GM12891 (cell line): ENCODE measurements around the gene FXYD7.

Experiments used
- POLR2A ChIP-seq: IDR thresholded peaks from 2 replicates; pipeline ENCODE4 v1.6.1; 2011; ENCODE audit warnings: low read depth, low read length, control low read depth
- POLR2AphosphoS5 ChIP-seq: IDR thresholded peaks from 2 replicates; pipeline ENCODE4 v1.6.1; 2011; ENCODE audit warnings: low read depth, low read length, control low read depth

DNA sequence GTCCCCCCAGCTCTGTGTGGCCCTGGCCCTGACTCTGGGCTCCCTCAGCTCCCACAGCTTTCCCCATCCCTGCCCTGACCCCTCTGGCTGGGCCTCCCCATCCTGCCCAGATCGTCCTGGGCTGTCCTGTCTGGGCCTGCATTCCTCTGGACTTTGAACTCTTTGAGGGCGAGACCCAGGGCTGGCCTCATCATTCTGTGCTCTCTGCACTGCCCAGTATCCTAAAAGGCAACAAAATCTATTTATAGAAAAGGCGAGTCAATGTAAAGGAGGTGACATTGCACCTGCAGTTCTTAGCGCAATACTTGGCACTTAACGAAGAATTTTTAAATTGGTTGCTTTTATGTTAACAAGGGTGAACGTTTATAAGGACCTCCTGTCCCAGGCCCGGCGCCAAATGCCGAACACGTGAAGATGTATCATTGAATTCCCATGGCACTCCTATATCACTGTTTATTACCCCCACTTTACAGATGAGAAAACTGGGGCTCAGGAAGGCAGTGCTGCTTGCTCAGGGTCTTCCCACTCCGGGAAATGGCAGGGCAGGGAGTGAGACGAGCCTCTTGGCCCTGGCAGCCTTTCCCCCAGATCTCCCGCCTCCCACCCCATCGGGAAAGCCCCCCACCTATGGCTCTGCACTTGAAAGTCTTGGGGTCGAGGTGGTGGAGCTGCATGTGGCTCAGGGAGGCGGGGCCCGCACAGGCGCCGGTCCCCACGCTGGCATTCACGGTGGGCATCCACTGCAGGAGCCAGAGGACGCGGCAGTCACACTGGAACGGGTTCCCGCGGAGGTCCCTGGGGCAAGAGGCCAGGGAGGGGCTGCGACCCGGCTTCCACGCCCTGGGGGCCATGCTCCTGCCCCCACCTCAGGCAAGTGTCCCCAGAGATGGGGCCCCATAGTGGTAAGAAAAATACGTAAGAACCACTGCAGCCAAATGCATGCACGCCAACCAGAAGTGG is 12.0 kb upstream of the FXYD7 start:
- TF ChIP-seq POLR2AphosphoS5 (no peak), POLR2A (no peak)
